Breast epithelium (tissue), 3 donors: ENCODE data around the gene ESM1.

Experiments used
- CTCF ChIP-seq, 3 donors: fragments of 450-650 bp; IDR thresholded peaks; one replicate each; pipeline ENCODE4 v1.5.1; 2016 to 2017; ENCODE audit warnings: antibody characterized with exemption in 3 of 3, mild to moderate bottlenecking in 3 of 3, moderate library complexity in 3 of 3
- POLR2A ChIP-seq: fragments of 450-650 bp; IDR thresholded peaks from one replicate; pipeline ENCODE4 v1.6.1; 2016; ENCODE audit warnings: antibody characterized with exemption, mild to moderate bottlenecking, moderate library complexity

DNA sequence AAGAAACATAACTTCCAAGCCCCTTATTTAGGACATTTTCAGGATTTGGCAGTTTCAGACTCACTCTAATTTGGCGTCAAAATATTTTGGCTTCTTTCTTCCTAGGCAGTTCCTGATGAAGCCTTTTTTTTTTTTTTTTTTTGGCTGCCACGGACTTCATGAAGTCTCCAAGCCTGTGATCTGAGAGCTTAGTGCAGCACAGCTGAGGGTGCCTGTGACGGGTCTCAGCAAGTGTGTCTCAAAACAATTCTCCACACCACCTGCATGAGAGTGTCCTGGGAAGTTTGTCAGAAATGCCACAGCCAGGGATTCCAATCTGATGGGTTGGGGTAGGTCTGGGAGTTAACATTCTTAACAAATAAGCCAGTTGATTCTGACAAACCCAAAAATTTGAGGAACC is 6.0 kb upstream of the ESM1 start:
- no peak for TF ChIP-seq POLR2A
- TF ChIP-seq CTCF (IDR thresholded peaks at IDR 0.05) = no peak
